HEK293 (cell line): ENCODE measurements around the gene WDR17.

Experiments
- CTCF ChIA-PET: fragments of 350-600 bp; formaldehyde crosslinking; extraction: SDS; loops from one replicate; lab custom pipeline; 2021; ENCODE audit warnings: antibody characterized with exemption; lab: Yijun Ruan, JAX
- POLR2A ChIA-PET: fragments of 300-600 bp; formaldehyde crosslinking; extraction: SDS; loops from one replicate; lab custom pipeline; 2020; ENCODE audit warnings: antibody characterized with exemption, inconsistent platforms; lab: Yijun Ruan, JAX
- H3K27ac ChIP-seq: fragments of 200-500 bp; sonication (Bioruptor generic); 2 replicates; pipeline ENCODE4 v1.5.1; 2014; ENCODE audit warnings: low read depth, low read length, control low read depth, inconsistent platforms; ENCODE audit errors: extremely low read depth
- H3K36me3 ChIP-seq, 2 experiments: fragments of 200-500 bp in 1 of 2; sonication (Bioruptor generic) in 1 of 2; 1 replicate in 1 of 2; 2 replicates in 1 of 2; pipeline ENCODE4 v1.5.1; 2014 to 2017; ENCODE audit warnings: inconsistent platforms in 2 of 2, low read length in 2 of 2; ENCODE audit not compliant: control insufficient read depth in 2 of 2, insufficient read depth in 1 of 2
- H3K4me1 ChIP-seq: fragments of 200-500 bp; sonication (Bioruptor generic); 2 replicates; pipeline ENCODE4 v1.5.1; 2014; ENCODE audit warnings: mild to moderate bottlenecking, low read length, inconsistent platforms; ENCODE audit not compliant: control insufficient read depth, insufficient read depth
- H3K4me3 ChIP-seq: 2 replicates; pipeline ENCODE4 v1.5.1; 2011; ENCODE audit warnings: low read depth, mild to moderate bottlenecking, control low read depth, low read length, moderate library complexity
- H3K9me3 ChIP-seq: fragments of 200-500 bp; sonication (Bioruptor generic); 2 replicates; pipeline ENCODE4 v1.5.1; 2014; ENCODE audit warnings: low read depth, low read length, inconsistent platforms; ENCODE audit not compliant: control insufficient read depth, insufficient read depth
- HOXC10 ChIP-seq: sonication (generic); formaldehyde crosslinking; IDR thresholded peaks from 2 replicates; pipeline ENCODE4 v1.8.1; 2023; ENCODE audit warnings: mild to moderate bottlenecking, missing genetic modification reagents
- KLF1 ChIP-seq: fragments of 450-650 bp; formaldehyde crosslinking; IDR thresholded peaks from 2 replicates; pipeline ENCODE4 v1.5.1; 2016; ENCODE audit warnings: missing biosample characterization, missing genetic modification characterization
- KLF10 ChIP-seq: fragments of 450-650 bp; IDR thresholded peaks from 2 replicates; pipeline ENCODE4 v1.5.1; 2018; ENCODE audit warnings: missing biosample characterization, mild to moderate bottlenecking, missing genetic modification characterization
- KLF16 ChIP-seq: fragments of 450-650 bp; formaldehyde crosslinking; IDR thresholded peaks from 2 replicates; pipeline ENCODE4 v1.5.1; 2017; ENCODE audit warnings: missing biosample characterization, missing genetic modification characterization
- KLF9 ChIP-seq: fragments of 450-650 bp; formaldehyde crosslinking; IDR thresholded peaks from 2 replicates; pipeline ENCODE4 v1.5.1; 2016; ENCODE audit warnings: missing biosample characterization, missing genetic modification characterization, low read depth
- PATZ1 ChIP-seq: fragments of 450-650 bp; formaldehyde crosslinking; IDR thresholded peaks from 2 replicates; pipeline ENCODE4 v1.5.1; 2016; ENCODE audit warnings: missing biosample characterization, missing genetic modification characterization
- PRDM4 ChIP-seq: fragments of 450-650 bp; formaldehyde crosslinking; IDR thresholded peaks from 2 replicates; pipeline ENCODE4 v1.5.1; 2017; ENCODE audit warnings: missing biosample characterization, missing genetic modification characterization
- SCRT1 ChIP-seq: fragments of 450-650 bp; formaldehyde crosslinking; IDR thresholded peaks from 2 replicates; pipeline ENCODE4 v1.5.1; 2016; ENCODE audit warnings: missing biosample characterization, missing genetic modification characterization, borderline replicate concordance
- WT1 ChIP-seq: fragments of 450-650 bp; formaldehyde crosslinking; IDR thresholded peaks from 2 replicates; pipeline ENCODE4 v1.5.1; 2016; ENCODE audit warnings: missing biosample characterization, missing genetic modification characterization
- ZBTB26 ChIP-seq: fragments of 450-650 bp; formaldehyde crosslinking; optimal IDR thresholded peaks from 2 replicates; pipeline ENCODE3; 2016; ENCODE audit warnings: missing biosample characterization, mild to moderate bottlenecking, missing genetic modification characterization
- ZBTB44 ChIP-seq: fragments of 450-650 bp; IDR thresholded peaks from 2 replicates; pipeline ENCODE4 v1.5.1; 2018; ENCODE audit warnings: missing biosample characterization, mild to moderate bottlenecking, missing genetic modification characterization
- ZBTB8A ChIP-seq: fragments of 450-650 bp; formaldehyde crosslinking; IDR thresholded peaks from 2 replicates; pipeline ENCODE4 v1.5.1; 2016; ENCODE audit warnings: missing biosample characterization, missing genetic modification characterization
- ZFHX2 ChIP-seq: fragments of 450-650 bp; formaldehyde crosslinking; conservative IDR thresholded peaks from 2 replicates; pipeline ENCODE4 v1.5.1; 2016; ENCODE audit warnings: missing biosample characterization, missing genetic modification characterization
- ZFP3 ChIP-seq: fragments of 450-650 bp; formaldehyde crosslinking; IDR thresholded peaks from 2 replicates; pipeline ENCODE4 v1.5.1; 2016; ENCODE audit warnings: low read depth, missing biosample characterization, missing genetic modification characterization
- ZNF114 ChIP-seq: fragments of 450-650 bp; formaldehyde crosslinking; IDR thresholded peaks from 2 replicates; pipeline ENCODE4 v1.5.0; 2017; ENCODE audit warnings: missing biosample characterization, missing genetic modification characterization
- ZNF121 ChIP-seq: fragments of 450-650 bp; formaldehyde crosslinking; IDR thresholded peaks from 2 replicates; pipeline ENCODE4 v1.5.1; 2016; ENCODE audit warnings: missing biosample characterization, missing genetic modification characterization
- ZNF140 ChIP-seq: fragments of 450-650 bp; formaldehyde crosslinking; IDR thresholded peaks from 2 replicates; pipeline ENCODE4 v1.5.1; 2016; ENCODE audit warnings: missing biosample characterization, missing genetic modification characterization
- ZNF169 ChIP-seq: fragments of 450-650 bp; formaldehyde crosslinking; IDR thresholded peaks from 2 replicates; pipeline ENCODE4 v1.5.1; 2016; ENCODE audit warnings: missing biosample characterization, missing genetic modification characterization
- ZNF175 ChIP-seq: fragments of 450-650 bp; formaldehyde crosslinking; IDR thresholded peaks from 2 replicates; pipeline ENCODE4 v1.5.1; 2016; ENCODE audit warnings: missing biosample characterization, missing genetic modification characterization
- ZNF239 ChIP-seq: fragments of 450-650 bp; formaldehyde crosslinking; IDR thresholded peaks from 2 replicates; pipeline ENCODE4 v1.5.1; 2016; ENCODE audit warnings: missing biosample characterization, missing genetic modification characterization
- ZNF311 ChIP-seq: fragments of 450-650 bp; formaldehyde crosslinking; IDR thresholded peaks from 2 replicates; pipeline ENCODE4 v1.5.1; 2017; ENCODE audit warnings: missing biosample characterization, missing genetic modification characterization, borderline replicate concordance
- ZNF362 ChIP-seq: fragments of 450-650 bp; formaldehyde crosslinking; IDR thresholded peaks from 2 replicates; pipeline ENCODE4 v1.5.1; 2016; ENCODE audit warnings: missing biosample characterization, missing genetic modification characterization
- ZNF366 ChIP-seq: fragments of 450-650 bp; formaldehyde crosslinking; conservative IDR thresholded peaks from 2 replicates; pipeline ENCODE4 v1.5.1; 2016; ENCODE audit warnings: missing biosample characterization, missing genetic modification characterization
- ZNF404 ChIP-seq: fragments of 450-650 bp; formaldehyde crosslinking; IDR thresholded peaks from 2 replicates; pipeline ENCODE4 v1.5.1; 2017; ENCODE audit warnings: missing biosample characterization, missing genetic modification characterization
- ZNF501 ChIP-seq: fragments of 450-650 bp; formaldehyde crosslinking; IDR thresholded peaks from 2 replicates; pipeline ENCODE4 v1.5.1; 2016; ENCODE audit warnings: missing biosample characterization, missing genetic modification characterization
- ZNF596 ChIP-seq: fragments of 450-650 bp; IDR thresholded peaks from 2 replicates; pipeline ENCODE4 v1.5.0; 2018; ENCODE audit warnings: missing biosample characterization, mild to moderate bottlenecking, missing genetic modification characterization, moderate library complexity
- ZNF626 ChIP-seq: fragments of 450-650 bp; sonication (Bioruptor Pico); formaldehyde crosslinking; IDR thresholded peaks from 2 replicates; pipeline ENCODE4 v1.5.1; 2018; ENCODE audit warnings: missing biosample characterization, missing genetic modification characterization, inconsistent platforms
- ZNF692 ChIP-seq: fragments of 450-650 bp; formaldehyde crosslinking; IDR thresholded peaks from 2 replicates; pipeline ENCODE4 v1.5.1; 2016; ENCODE audit warnings: missing biosample characterization, missing genetic modification characterization
- ZNF837 ChIP-seq: fragments of 450-650 bp; formaldehyde crosslinking; IDR thresholded peaks from 2 replicates; pipeline ENCODE4 v1.5.1; 2016; ENCODE audit warnings: missing biosample characterization, missing genetic modification characterization

WDR17 gene

GRCh38 chr4:176065435-176066291 is at the start of gene WDR17:
TSS of gene WDR17 (plus strand) at chr4:176065841. CDS start at chr4:176111581, 45,740 bp downstream.
- POLR2A ChIA-PET: interaction anchor here (0.7 kb wide), 1 partner anchor 1033 kb away, joined by 3 read pairs; no protein-coding TSS in a partner anchor
- H3K4me3 ChIP-seq: peak within 1 kb of the TSS; percentile 61
- TF ChIP-seq ZNF404 (tag by site-specific recombination): no peak
- no peak for TF ChIP-seq WT1 (tag by site-specific recombination)
- no peak for TF ChIP-seq ZNF837 (tag by site-specific recombination)
- no peak for TF ChIP-seq ZNF311
- TF ChIP-seq ZNF121: no peak
- peak; percentile 51 for TF ChIP-seq PATZ1 (tag by site-specific recombination)
- no peak for TF ChIP-seq ZBTB44 (tag by site-specific recombination)
- no peak for TF ChIP-seq PRDM4
- peak; percentile 51 for TF ChIP-seq KLF10 (tag by site-specific recombination)
- TF ChIP-seq ZNF596 (tag by site-specific recombination): no peak
- TF ChIP-seq KLF9 (tag by site-specific recombination): peak; percentile 38; the same call in 1 of the 2 replicates
- TF ChIP-seq ZNF140 (tag by site-specific recombination): no peak
- TF ChIP-seq ZNF692 (tag by site-specific recombination): peak; percentile 56; the same call in 1 of the 2 replicates
- no peak for TF ChIP-seq KLF16
- no peak for TF ChIP-seq ZNF114 (tag by site-specific recombination)
- TF ChIP-seq ZNF239 (tag by site-specific recombination): no peak
- TF ChIP-seq ZFP3: no peak
- no peak for TF ChIP-seq KLF1
- TF ChIP-seq SCRT1: no peak
- no peak for TF ChIP-seq ZNF366 (tag by site-specific recombination)
- no peak for TF ChIP-seq HOXC10 (CRISPR knock-in tag)
- no peak for TF ChIP-seq ZNF175 (tag by site-specific recombination)
- peak; percentile 64 for TF ChIP-seq ZBTB26 (tag by site-specific recombination)
- peak; percentile 95 for TF ChIP-seq ZBTB8A (tag by site-specific recombination)
- peak; percentile 28; the same call in 1 of the 2 replicates for TF ChIP-seq ZNF501 (tag by site-specific recombination)
- no peak for TF ChIP-seq ZNF626 (tag by site-specific recombination)
- no peak for TF ChIP-seq ZNF169 (tag by site-specific recombination)
- TF ChIP-seq ZNF362: no peak
- peak; percentile 58 for TF ChIP-seq ZFHX2 (tag by site-specific recombination)

More at GRCh38 chr4:176065435-176066291, at the start of gene WDR17:
- H3K27ac ChIP-seq: peak within 1 kb of the TSS; percentile 58; the same call in 1 of the 2 replicates
- H3K9me3 ChIP-seq: no peaks in the 10 kb centered on the region
- CTCF ChIA-PET: no interaction called here
- no peaks in the 10 kb centered on the region for H3K36me3 ChIP-seq
- H3K4me1 ChIP-seq: no peaks in the 10 kb centered on the region
